Prostate gland (tissue), 2 donors: Measurements from ENCODE around the gene TFR2.

Source experiments
- CTCF ChIP-seq, 4 experiments: fragments of 200-600 bp in 2 of 4; fragments of 450-650 bp in 2 of 4; sonication (generic) in 2 of 4; IDR thresholded peaks; 1 replicate in 3 of 4; 2 replicates in 1 of 4; pipeline ENCODE4 v1.5.1; 2016 to 2019; ENCODE audit warnings: antibody characterized with exemption in 4 of 4, mild to moderate bottlenecking in 2 of 4, moderate library complexity in 2 of 4
- POLR2A ChIP-seq: fragments of 450-650 bp; IDR thresholded peaks from one replicate; pipeline ENCODE4 v1.6.1; 2016; ENCODE audit warnings: antibody characterized with exemption, mild to moderate bottlenecking
- POLR2AphosphoS5 ChIP-seq: sonication (generic); formaldehyde crosslinking; IDR thresholded peaks from one replicate; pipeline ENCODE4 v1.6.1; 2017; ENCODE audit warnings: antibody characterized with exemption

GRCh38 chr7:100641463-100641859, at the start of gene TFR2:
- TF ChIP-seq POLR2A (no peak), CTCF (IDR thresholded peaks at IDR 0.05) (no peak), POLR2AphosphoS5 (no peak)
